Lower leg skin (tissue), 3 donors: ENCODE measurements around the gene ASGR2.

ENCODE experiments used
- POLR2A ChIP-seq, 2 donors: fragments of 450-650 bp; IDR thresholded peaks; one replicate each; pipeline ENCODE4 v1.6.1; 2016 to 2017; ENCODE audit warnings: antibody characterized with exemption in 2 of 2, mild to moderate bottlenecking in 1 of 2, moderate library complexity in 1 of 2
- TF ChIP-seq, protein P1 (sequence below), 3 donors: fragments of 450-650 bp; IDR thresholded peaks; one replicate each; pipeline ENCODE4 v1.5.1; 2016; ENCODE audit warnings: antibody characterized with exemption in 3 of 3, mild to moderate bottlenecking in 3 of 3, moderate library complexity in 2 of 3

GRCh38 chr17:7107795-7108559 is 6.6 kb downstream of the ASGR2 start:
- TF ChIP-seq, protein P1, sequence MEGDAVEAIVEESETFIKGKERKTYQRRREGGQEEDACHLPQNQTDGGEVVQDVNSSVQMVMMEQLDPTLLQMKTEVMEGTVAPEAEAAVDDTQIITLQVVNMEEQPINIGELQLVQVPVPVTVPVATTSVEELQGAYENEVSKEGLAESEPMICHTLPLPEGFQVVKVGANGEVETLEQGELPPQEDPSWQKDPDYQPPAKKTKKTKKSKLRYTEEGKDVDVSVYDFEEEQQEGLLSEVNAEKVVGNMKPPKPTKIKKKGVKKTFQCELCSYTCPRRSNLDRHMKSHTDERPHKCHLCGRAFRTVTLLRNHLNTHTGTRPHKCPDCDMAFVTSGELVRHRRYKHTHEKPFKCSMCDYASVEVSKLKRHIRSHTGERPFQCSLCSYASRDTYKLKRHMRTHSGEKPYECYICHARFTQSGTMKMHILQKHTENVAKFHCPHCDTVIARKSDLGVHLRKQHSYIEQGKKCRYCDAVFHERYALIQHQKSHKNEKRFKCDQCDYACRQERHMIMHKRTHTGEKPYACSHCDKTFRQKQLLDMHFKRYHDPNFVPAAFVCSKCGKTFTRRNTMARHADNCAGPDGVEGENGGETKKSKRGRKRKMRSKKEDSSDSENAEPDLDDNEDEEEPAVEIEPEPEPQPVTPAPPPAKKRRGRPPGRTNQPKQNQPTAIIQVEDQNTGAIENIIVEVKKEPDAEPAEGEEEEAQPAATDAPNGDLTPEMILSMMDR (IDR thresholded peaks at IDR 0.05), result no peak
- TF ChIP-seq POLR2A (IDR thresholded peaks at IDR 0.05), result no peak
